HEK293T (cell line): ENCODE measurements around the gene ENTREP1.
"Not testable (repeated sequence)": the region's sequence is repeated elsewhere in the genome, so short reads cannot be mapped to it uniquely, and the experiment has no call there.

Experiments
- CTCF ChIA-PET: fragments of 350-600 bp; formaldehyde crosslinking; extraction: SDS; loops from one replicate; lab custom pipeline; 2021; ENCODE audit warnings: antibody characterized with exemption, inconsistent platforms; lab: Yijun Ruan, JAX
- POLR2A ChIA-PET: fragments of 350-600 bp; formaldehyde crosslinking; extraction: SDS; loops from one replicate; lab custom pipeline; 2020; ENCODE audit warnings: antibody characterized with exemption, inconsistent platforms; lab: Yijun Ruan, JAX
- DNase-seq: peaks from one replicate; pipeline ENCODE4 v3.0.0; 2012; ENCODE audit warnings: mixed read lengths; ENCODE audit errors: extremely low spot score
- ARNT ChIP-seq: fragments of 450-650 bp; IDR thresholded peaks from 2 replicates; pipeline ENCODE4 v1.6.1; 2017; ENCODE audit warnings: mild to moderate bottlenecking
- BHLHE40 ChIP-seq: fragments of 450-650 bp; IDR thresholded peaks from 2 replicates; pipeline ENCODE4 v1.6.1; 2016; ENCODE audit warnings: mild to moderate bottlenecking, moderate library complexity, borderline replicate concordance
- CTBP1 ChIP-seq: fragments of 450-650 bp; IDR thresholded peaks from 2 replicates; pipeline ENCODE4 v1.6.1; 2016; ENCODE audit warnings: borderline replicate concordance
- ELF4 ChIP-seq: fragments of 450-650 bp; IDR thresholded peaks from 2 replicates; pipeline ENCODE4 v1.6.1; 2017; ENCODE audit warnings: antibody characterized with exemption
- FOXA1 ChIP-seq: fragments of 450-650 bp; IDR thresholded peaks from 2 replicates; pipeline ENCODE4 v1.6.1; 2016; ENCODE audit warnings: mild to moderate bottlenecking
- FOXK2 ChIP-seq: fragments of 450-650 bp; IDR thresholded peaks from 2 replicates; pipeline ENCODE4 v1.6.1; 2016; ENCODE audit warnings: mild to moderate bottlenecking
- FOXM1 ChIP-seq: fragments of 450-650 bp; IDR thresholded peaks from 2 replicates; pipeline ENCODE4 v1.6.1; 2017; ENCODE audit warnings: mild to moderate bottlenecking, borderline replicate concordance
- HDGF ChIP-seq: fragments of 450-650 bp; IDR thresholded peaks from 2 replicates; pipeline ENCODE4 v1.6.1; 2017; ENCODE audit warnings: antibody characterized with exemption, borderline replicate concordance
- L3MBTL2 ChIP-seq: fragments of 450-650 bp; conservative IDR thresholded peaks from 2 replicates; pipeline ENCODE4 v1.6.1; 2016; ENCODE audit warnings: mild to moderate bottlenecking
- LEF1 ChIP-seq: fragments of 450-650 bp; IDR thresholded peaks from 2 replicates; pipeline ENCODE4 v1.6.1; 2017; ENCODE audit warnings: mild to moderate bottlenecking, borderline replicate concordance
- NFRKB ChIP-seq: fragments of 450-650 bp; IDR thresholded peaks from 2 replicates; pipeline ENCODE4 v1.6.1; 2016; ENCODE audit warnings: mild to moderate bottlenecking, moderate library complexity
- SP1 ChIP-seq: fragments of 450-650 bp; IDR thresholded peaks from 2 replicates; pipeline ENCODE4 v1.6.1; 2017
- SUZ12 ChIP-seq: fragments of 450-650 bp; IDR thresholded peaks from 2 replicates; pipeline ENCODE4 v1.6.1; 2016; ENCODE audit warnings: mild to moderate bottlenecking
- TARDBP ChIP-seq: fragments of 450-650 bp; IDR thresholded peaks from 2 replicates; pipeline ENCODE4 v1.6.1; 2016
- ZNF384 ChIP-seq: fragments of 450-650 bp; IDR thresholded peaks from 2 replicates; pipeline ENCODE4 v1.6.1; 2016
- TF ChIP-seq, protein P1 (sequence below): fragments of 450-650 bp; IDR thresholded peaks from 2 replicates; pipeline ENCODE4 v1.6.1; 2016

Gene ENTREP1

DNA sequence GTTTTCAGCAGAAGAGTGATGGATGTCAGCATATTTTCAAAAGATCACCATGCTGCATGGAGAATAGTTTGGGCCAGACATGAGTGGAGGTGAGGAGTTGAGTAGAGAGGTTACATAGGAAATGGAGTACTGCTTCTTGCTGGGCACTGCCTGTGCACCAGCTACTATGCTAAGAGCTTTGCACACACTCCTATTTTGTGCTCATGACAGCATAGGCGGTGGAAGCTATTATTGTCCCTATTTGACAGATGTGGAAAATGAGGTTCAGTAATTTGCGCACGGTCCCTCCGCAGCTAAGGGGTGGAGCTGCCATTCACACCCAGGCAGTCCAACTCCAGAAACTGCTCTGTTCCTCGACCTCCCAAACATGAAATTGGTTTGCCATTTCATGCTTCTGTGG is 67.8 kb downstream of the ENTREP1 start:
- CTCF ChIA-PET: no interaction called here
- TF ChIP-seq FOXA1 (no peak), SUZ12 (no peak), SP1 (no peak)
- POLR2A ChIA-PET: no interaction called here
- no peak for DNase-seq

DNA sequence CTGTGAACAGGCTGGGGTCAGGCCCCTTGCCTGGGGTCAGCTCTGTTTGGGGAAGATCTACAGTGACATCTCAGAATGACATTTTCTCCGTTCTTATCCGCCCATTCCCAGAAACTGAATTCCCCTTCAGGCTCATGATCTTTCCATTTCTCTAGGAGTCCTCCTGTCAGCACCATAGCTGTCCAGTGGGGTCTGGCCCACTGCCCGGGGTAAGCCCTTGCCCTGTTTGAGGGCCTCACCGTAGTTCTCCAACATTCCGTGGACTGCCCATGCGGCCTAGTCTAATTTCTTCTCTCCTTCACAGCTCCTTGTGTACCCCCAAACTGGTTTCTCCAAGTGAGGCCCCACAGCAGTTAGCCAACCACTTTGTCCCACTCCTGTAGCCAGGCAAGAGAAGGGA is 68.4 kb downstream of the ENTREP1 start:
- POLR2A ChIA-PET: no interaction called here
- no peak for TF ChIP-seq HDGF
- TF ChIP-seq FOXM1: no peak
- TF ChIP-seq NFRKB: no peak
- no peak for TF ChIP-seq SP1
- no peak for TF ChIP-seq FOXK2
- TF ChIP-seq ARNT: no peak
- TF ChIP-seq BHLHE40: no peak
- TF ChIP-seq TARDBP: no peak
- TF ChIP-seq LEF1: no peak
- no peak for TF ChIP-seq CTBP1
- no peak for TF ChIP-seq ZNF384
- no peak for TF ChIP-seq SUZ12
- TF ChIP-seq ELF4: no peak
- no peak for TF ChIP-seq FOXA1
- TF ChIP-seq, protein P1, sequence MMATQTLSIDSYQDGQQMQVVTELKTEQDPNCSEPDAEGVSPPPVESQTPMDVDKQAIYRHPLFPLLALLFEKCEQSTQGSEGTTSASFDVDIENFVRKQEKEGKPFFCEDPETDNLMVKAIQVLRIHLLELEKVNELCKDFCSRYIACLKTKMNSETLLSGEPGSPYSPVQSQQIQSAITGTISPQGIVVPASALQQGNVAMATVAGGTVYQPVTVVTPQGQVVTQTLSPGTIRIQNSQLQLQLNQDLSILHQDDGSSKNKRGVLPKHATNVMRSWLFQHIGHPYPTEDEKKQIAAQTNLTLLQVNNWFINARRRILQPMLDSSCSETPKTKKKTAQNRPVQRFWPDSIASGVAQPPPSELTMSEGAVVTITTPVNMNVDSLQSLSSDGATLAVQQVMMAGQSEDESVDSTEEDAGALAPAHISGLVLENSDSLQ: no peak
- no peak for TF ChIP-seq L3MBTL2
- CTCF ChIA-PET: no interaction called here
- no peak for DNase-seq

DNA sequence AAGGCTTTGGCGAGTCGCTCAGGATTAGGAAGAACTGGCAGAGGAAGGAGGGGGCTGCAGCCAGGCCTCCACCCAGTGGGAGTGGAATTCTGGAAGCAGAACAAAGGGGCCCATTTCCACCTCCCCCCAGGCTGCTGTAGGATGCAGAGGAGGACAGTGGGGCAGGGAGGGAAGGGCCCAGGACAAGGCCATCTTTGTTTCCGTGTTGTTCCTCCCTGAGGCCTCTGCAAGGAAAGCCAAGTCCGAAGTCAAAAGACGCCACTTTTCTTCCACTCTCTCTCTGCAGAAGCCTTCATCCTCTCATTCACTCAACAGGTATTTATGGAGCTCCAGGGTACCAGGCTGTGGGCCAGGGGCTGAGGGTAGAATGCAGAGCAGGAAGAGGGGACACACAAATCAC is 70.7 kb downstream of the ENTREP1 start:
- TF ChIP-seq BHLHE40 (no peak), L3MBTL2 (no peak), ELF4 (no peak), CTBP1 (no peak), HDGF (no peak), SP1 (no peak), FOXM1 (no peak), SUZ12 (no peak), FOXK2 (no peak), FOXA1 (no peak)
- DNase-seq: no peak
- ChIA-PET CTCF (no interaction called here), POLR2A (no interaction called here)

DNA sequence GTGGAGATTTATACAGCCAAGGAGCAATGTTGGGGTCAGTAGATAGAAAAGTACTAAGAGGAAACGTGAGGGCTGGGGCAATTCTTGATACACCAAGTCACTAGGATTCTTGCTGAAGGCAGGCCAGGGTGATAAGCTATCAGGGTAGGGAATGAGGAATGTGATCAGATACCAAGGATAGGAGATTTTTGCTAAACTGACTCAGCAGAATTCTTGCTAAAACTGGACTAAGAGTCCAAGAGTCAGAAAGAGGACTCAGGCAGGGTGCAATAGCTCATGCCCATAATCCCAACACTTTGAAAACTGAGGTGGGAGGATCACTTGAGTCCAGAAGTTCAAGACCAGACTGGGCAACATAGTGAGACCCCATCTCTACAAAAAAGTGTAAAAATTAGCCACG is 71.7 kb downstream of the ENTREP1 start:
- no peak for DNase-seq
- TF ChIP-seq ARNT (no peak), BHLHE40 (no peak), ELF4 (no peak), NFRKB (no peak), TARDBP (no peak), CTBP1 (no peak), LEF1 (no peak), FOXA1 (no peak), FOXK2 (no peak), SP1 (no peak), L3MBTL2 (no peak), HDGF (no peak), FOXM1 (no peak), SUZ12 (no peak), ZNF384 (no peak)
- TF ChIP-seq, protein P1: no peak
- POLR2A ChIA-PET: no interaction called here
- CTCF ChIA-PET: no interaction called here

DNA sequence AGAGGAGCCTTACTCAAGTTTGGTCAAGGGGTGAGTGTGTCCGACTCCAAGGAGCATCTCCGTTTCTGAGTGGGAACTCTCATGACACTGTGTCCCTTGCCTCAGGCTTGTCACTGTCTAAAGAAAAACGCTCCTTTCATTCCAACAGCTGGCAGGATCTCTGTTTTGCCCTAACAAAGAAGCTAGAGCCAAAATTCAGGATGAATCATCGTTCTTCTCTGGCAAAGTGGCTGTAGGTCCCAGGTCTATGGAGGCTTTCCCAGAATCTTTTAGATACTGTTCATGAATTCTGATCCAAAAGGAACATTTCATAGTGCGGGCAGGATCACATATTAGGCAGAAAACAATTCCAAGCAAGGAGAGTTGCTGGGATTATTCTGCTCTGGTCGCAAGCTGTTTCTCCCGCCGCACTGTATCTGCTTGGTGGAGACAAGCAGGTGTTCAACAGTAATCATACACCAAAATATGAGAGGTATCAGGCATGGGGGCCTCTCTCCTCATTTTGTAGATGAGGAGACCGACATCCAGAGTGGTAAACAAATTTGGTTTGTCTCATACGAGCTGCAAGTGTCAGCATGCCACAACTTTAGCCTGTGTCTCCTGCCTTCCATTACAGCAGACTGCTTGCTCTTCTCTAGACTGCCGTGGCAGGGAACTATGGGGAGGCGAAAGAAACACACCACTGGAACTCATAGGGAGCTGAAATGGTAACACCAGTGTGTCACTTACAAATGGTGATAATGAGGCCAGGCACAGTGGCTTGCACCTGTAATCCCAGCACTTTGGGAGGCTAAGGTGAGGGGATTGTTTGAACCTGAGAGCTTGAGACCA is 72.6 kb downstream of the ENTREP1 start:
- CTCF ChIA-PET: no interaction called here
- POLR2A ChIA-PET: no interaction called here
- DNase-seq: no peak
- TF ChIP-seq FOXA1: no peak

DNA sequence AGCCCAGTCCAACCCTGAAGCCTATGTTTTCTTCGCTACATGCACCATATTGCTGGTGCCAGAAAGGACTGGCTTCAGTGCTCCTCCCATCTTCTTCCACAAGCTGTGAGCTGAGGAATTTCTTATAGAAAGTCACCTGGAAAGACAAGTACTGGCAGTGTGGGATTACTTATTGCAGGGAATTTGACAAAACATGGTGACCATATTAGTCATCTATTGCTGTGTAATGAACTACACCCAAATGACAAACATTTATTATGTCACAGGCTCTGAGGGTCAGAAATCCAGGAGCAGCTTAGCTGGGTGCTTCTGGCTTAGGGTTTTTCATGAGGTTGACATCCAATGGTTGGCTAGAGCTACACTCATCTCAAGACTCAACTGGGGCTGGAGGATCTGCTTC is 75.5 kb downstream of the ENTREP1 start:
- no peak for TF ChIP-seq SP1
- no peak for TF ChIP-seq FOXK2
- CTCF ChIA-PET: no interaction called here

DNA sequence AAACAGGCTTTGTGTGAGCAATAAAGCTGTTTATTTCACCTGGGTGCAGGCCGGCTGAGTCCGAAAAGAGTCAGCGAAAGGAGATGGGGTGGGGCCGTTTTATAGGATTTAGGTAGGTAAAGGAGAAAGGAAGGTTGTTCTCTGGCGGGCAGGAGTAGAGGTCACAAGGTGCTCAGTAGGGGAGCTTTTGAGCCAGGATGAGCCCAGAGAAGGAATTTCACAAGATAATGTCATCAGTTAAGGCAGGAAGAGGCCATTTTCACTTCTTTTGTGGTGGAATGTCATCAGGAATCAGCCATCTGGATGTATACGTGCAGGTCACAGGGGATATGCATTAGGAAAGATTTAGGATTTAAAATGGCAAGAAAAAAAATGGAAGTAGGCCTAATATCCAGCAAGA is 84.9 kb downstream of the ENTREP1 start:
- POLR2A ChIA-PET, CTCF ChIA-PET, DNase-seq: not testable (repeated sequence)

More for the DNA sequence above, 75.5 kb downstream of the ENTREP1 start:
- DNase-seq: no peak
- POLR2A ChIA-PET: no interaction called here

DNA sequence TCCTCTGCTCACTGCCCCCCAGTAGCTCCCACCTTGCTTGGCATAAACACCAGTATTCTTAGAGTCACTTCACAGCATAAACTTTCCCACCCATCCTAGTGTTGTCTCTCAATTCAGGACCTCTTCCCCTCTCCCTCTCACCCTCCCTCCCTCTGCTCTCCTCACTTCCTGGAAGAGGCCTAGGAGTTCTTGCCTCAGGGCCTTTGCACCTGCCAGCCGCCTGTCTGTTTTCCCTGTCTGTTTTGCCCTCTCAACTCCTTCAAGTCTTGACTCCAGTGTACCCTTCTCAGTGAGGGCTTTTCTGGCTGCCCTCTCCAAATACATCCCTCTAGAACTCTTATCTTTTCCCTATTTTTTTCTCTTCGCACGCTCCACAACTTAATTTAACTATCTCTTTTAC is 86.2 kb downstream of the ENTREP1 start:
- no peak for DNase-seq
- ChIA-PET CTCF (no interaction called here), POLR2A (no interaction called here)
- TF ChIP-seq ZNF384 (no peak), ARNT (no peak), FOXA1 (no peak), HDGF (no peak), SP1 (no peak)
